Hepatocyte (in vitro differentiated cells): ENCODE data around the gene CBFA2T3. TPM values are rescaled to one million over a fixed set of nuclear protein-coding genes. Genes with fewer than 3 reads are reported as not detected.

Source experiments
- DNase-seq: peaks from one replicate; pipeline ENCODE4 v3.0.0-alpha.2; 2016; ENCODE audit warnings: low spot score
- H2AFZ ChIP-seq: fragments of 200-600 bp; sonication (generic); 2 replicates; pipeline ENCODE4 v1.6.0; 2016; ENCODE audit warnings: antibody characterized with exemption, mild to moderate bottlenecking
- H3K27ac ChIP-seq: fragments of 200-600 bp; sonication (generic); 2 replicates; pipeline ENCODE4 v1.5.1; 2016; ENCODE audit warnings: mild to moderate bottlenecking
- H3K27me3 ChIP-seq: fragments of 200-600 bp; sonication (generic); 2 replicates; pipeline ENCODE4 v1.6.1; 2016
- H3K36me3 ChIP-seq: fragments of 200-600 bp; sonication (generic); replicated peaks from 2 replicates; pipeline ENCODE4 v1.5.1; 2016; ENCODE audit warnings: low read depth; ENCODE audit not compliant: insufficient read depth
- H3K4me1 ChIP-seq: fragments of 200-600 bp; sonication (generic); 2 replicates; pipeline ENCODE4 v1.5.1; 2016; ENCODE audit warnings: mild to moderate bottlenecking, moderate library complexity; ENCODE audit not compliant: insufficient read depth
- H3K4me2 ChIP-seq: fragments of 200-600 bp; sonication (generic); 2 replicates; pipeline ENCODE4 v1.6.0; 2016
- H3K4me3 ChIP-seq: fragments of 200-600 bp; sonication (generic); 2 replicates; pipeline ENCODE4 v1.5.1; 2016; ENCODE audit warnings: mild to moderate bottlenecking
- H3K79me2 ChIP-seq: fragments of 200-600 bp; sonication (generic); 2 replicates; pipeline ENCODE4 v1.6.0; 2017; ENCODE audit warnings: mild to moderate bottlenecking
- H3K9me2 ChIP-seq: fragments of 200-600 bp; sonication (generic); replicated peaks from 2 replicates; pipeline ENCODE4 v1.6.0; 2017; ENCODE audit warnings: mild to moderate bottlenecking; ENCODE audit not compliant: insufficient read depth
- H3K9me3 ChIP-seq: fragments of 200-600 bp; sonication (generic); 2 replicates; pipeline ENCODE4 v1.5.1; 2016; ENCODE audit warnings: low read depth, mild to moderate bottlenecking
- H4K20me1 ChIP-seq: fragments of 200-600 bp; sonication (generic); 2 replicates; pipeline ENCODE4 v1.6.0; 2016; ENCODE audit warnings: mild to moderate bottlenecking; ENCODE audit not compliant: insufficient read depth, poor library complexity, severe bottlenecking
- EZH2 ChIP-seq: fragments of 200-600 bp; sonication (generic); IDR thresholded peaks from 2 replicates; pipeline ENCODE4 v1.6.1; 2016; ENCODE audit warnings: antibody characterized with exemption, mild to moderate bottlenecking, borderline replicate concordance
- EZH2phosphoT487 ChIP-seq: fragments of 200-600 bp; sonication (generic); IDR thresholded peaks from one replicate; pipeline ENCODE4 v1.6.1; 2018; ENCODE audit warnings: antibody characterized with exemption, mild to moderate bottlenecking, low read depth, moderate library complexity; ENCODE audit not compliant: unreplicated experiment, severe bottlenecking
- WGBS: methylation state at CpG from one replicate; pipeline ENCODE4 v1.1.6; 2016; ENCODE audit warnings: low lambda C conversion rate; ENCODE audit errors: missing lambda C conversion rate; 5-methylcytosine and 5-hydroxymethylcytosine counted together
- polyA plus RNA-seq: library from polyadenylated mRNA; unstranded; fragments of >200 nt; fragmentation: Nextera tagmentation; extraction: Ambion mirVana; gene quantifications from 2 replicates; pipeline ENCODE4 v1.2.1, GENCODE V29; 2016
- total RNA-seq: library from RNA; depleted of rRNA; stranded (reverse); fragments of >200 nt; gene quantifications from 2 replicates; pipeline ENCODE4 v1.2.3, GENCODE V29; 2014
- TF ChIP-seq, protein P1 (sequence below): fragments of 200-600 bp; sonication (generic); IDR thresholded peaks from 2 replicates; pipeline ENCODE4 v1.5.1; 2016; ENCODE audit warnings: antibody characterized with exemption, mild to moderate bottlenecking; ENCODE audit not compliant: poor library complexity

The CBFA2T3 gene
- total and polyA plus RNA-seq, 2 experiments from 2014 or later = 0.07 to 1.5 TPM

DNA sequence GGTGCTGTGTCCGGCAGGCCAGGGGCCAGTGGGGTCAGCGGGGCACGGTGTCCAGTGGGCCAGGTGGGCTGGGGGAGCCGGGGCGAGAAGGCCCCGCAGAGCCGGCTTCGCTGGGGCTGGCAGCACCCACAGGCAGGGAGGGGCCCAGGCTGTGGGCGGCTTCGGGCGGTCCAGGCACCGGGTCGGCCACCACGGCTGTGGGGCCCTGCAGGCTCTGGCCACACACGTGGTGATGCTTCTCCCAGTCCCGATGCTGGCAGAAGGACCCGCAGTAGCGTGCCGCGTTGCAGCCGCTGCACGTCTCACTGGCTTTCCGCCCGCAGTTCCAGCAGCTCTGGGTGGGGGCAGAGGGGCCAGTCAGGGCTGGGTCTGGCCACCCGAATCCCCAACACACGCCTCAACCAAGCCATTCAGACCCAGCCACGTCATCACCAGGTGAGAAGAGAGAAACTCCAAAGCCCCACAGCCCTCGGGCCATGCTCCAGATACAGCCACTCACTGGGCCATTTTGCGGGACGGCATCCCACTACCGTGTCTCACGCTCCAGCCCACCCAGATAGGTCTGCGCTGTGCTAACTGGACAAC, 100.0 kb downstream of the CBFA2T3 start:
- H3K4me3 ChIP-seq = no peak overlapping the region
- no peak for TF ChIP-seq EZH2phosphoT487
- TF ChIP-seq, protein P1, sequence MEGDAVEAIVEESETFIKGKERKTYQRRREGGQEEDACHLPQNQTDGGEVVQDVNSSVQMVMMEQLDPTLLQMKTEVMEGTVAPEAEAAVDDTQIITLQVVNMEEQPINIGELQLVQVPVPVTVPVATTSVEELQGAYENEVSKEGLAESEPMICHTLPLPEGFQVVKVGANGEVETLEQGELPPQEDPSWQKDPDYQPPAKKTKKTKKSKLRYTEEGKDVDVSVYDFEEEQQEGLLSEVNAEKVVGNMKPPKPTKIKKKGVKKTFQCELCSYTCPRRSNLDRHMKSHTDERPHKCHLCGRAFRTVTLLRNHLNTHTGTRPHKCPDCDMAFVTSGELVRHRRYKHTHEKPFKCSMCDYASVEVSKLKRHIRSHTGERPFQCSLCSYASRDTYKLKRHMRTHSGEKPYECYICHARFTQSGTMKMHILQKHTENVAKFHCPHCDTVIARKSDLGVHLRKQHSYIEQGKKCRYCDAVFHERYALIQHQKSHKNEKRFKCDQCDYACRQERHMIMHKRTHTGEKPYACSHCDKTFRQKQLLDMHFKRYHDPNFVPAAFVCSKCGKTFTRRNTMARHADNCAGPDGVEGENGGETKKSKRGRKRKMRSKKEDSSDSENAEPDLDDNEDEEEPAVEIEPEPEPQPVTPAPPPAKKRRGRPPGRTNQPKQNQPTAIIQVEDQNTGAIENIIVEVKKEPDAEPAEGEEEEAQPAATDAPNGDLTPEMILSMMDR = no peak
- no peak for TF ChIP-seq EZH2
- no peaks in the 10 kb centered on the region for H3K9me3 ChIP-seq
- H3K4me1 ChIP-seq = peaks cover 8% of the 10 kb centered on the region
- no peaks in the 10 kb centered on the region for H3K79me2 ChIP-seq
- no peak overlapping the region for H2AFZ ChIP-seq
- no peaks in the 10 kb centered on the region for H4K20me1 ChIP-seq
- 93% methylated on average over 27 of the region's 33 CpGs for WGBS
- H3K9me2 ChIP-seq = no peaks in the 10 kb centered on the region
- H3K27me3 ChIP-seq = no peaks in the 10 kb centered on the region
- no peak overlapping the region for H3K4me2 ChIP-seq
- no peak overlapping the region for H3K27ac ChIP-seq
- DNase-seq = no peak
- H3K36me3 ChIP-seq = no peaks in the 10 kb centered on the region

DNA sequence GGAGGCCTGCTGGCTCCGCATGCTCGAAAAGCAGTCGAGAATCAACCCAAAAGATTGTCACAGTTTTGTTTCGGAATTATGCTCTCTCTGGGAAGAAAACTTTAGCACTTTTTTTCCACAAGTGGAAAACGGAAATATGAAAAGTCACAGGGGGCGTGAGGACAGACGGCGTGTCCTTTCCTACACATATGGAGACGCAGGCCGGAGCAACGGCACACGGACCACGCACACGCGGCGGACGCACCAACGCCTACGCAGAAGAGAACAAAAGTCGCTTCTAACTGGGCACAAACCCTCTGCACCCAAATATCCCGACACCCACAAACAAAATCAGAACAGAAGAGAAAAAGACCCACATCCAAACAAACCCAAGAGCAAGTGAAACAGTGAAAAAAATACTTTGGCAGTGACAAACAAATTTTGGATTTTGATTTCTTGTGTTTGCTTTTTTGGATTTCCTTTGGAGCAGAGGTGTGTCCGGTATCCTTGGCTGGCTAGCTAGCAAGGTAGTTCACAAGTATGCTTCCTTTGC, 101.2 kb downstream of the CBFA2T3 start:
- Histone ChIP-seq H3K36me3 (no peaks in the 10 kb centered on the region), H3K27ac (no peak overlapping the region), H3K4me1 (peaks cover 3% of the 10 kb centered on the region), H3K9me3 (no peaks in the 10 kb centered on the region), H3K79me2 (no peaks in the 10 kb centered on the region), H3K4me3 (no peak overlapping the region), H2AFZ (no peak overlapping the region), H3K9me2 (no peaks in the 10 kb centered on the region), H3K27me3 (no peaks in the 10 kb centered on the region), H3K4me2 (no peak overlapping the region), H4K20me1 (no peaks in the 10 kb centered on the region)
- 95% methylated on average over 22 of the region's 22 CpGs for WGBS
- no peak for TF ChIP-seq EZH2phosphoT487
- TF ChIP-seq EZH2 = no peak
- TF ChIP-seq, protein P1 = no peak
- DNase-seq = no peak

DNA sequence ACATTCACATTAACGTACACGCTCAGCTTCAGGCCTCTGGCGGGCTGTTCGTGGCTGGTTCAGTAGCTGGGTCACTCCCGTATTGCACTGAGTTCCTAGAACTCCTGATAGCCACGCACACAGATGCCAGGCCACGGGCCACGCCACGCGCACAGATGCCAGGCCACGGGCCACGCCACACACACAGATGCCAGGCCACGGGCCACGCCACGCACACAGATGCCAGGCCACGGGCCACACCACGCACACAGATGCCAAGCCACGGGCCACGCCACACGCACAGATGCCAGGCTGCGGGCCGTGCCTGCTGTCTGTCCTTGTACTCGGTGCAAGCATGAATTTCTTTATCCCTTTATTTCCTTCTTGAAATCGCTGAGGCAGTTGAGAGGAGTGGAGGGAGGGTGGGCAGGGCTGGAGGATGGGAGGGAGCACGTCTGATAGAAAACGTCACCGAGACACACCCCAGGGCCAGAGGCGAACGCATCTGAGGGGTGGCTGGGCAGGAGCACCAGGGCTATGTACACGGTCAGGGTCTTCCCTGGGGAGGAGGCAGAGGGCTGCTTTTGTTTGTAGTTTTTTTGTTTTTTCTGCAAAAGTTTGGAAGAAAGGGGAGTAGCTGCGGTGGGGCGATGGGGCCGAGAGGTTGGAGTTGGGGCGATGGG, 101.9 kb downstream of the CBFA2T3 start:
- H3K9me2 ChIP-seq = no peaks in the 10 kb centered on the region
- WGBS = 94% methylated on average over 33 of the region's 34 CpGs
- no peaks in the 10 kb centered on the region for H3K9me3 ChIP-seq
- H3K27me3 ChIP-seq = no peaks in the 10 kb centered on the region
- no peaks in the 10 kb centered on the region for H4K20me1 ChIP-seq
- no peaks in the 10 kb centered on the region for H3K4me1 ChIP-seq
- no peaks in the 10 kb centered on the region for H3K36me3 ChIP-seq
- TF ChIP-seq EZH2phosphoT487 (no peak), EZH2 (no peak)
- TF ChIP-seq, protein P1 = no peak
- H3K27ac ChIP-seq = no peak overlapping the region
- no peak overlapping the region for H3K4me3 ChIP-seq
- no peak for DNase-seq
- H3K79me2 ChIP-seq = no peaks in the 10 kb centered on the region
- no peak overlapping the region for H3K4me2 ChIP-seq
- no peak overlapping the region for H2AFZ ChIP-seq
